Fibroblast of lung (primary cell): ENCODE data around the gene GUK1. TPM values are rescaled to one million over a fixed set of nuclear protein-coding genes. Genes with fewer than 3 reads are reported as not detected.

ENCODE experiments used
- DNase-seq, 2 donors: peaks; one replicate each; pipeline versions ENCODE4 v3.0.0 to v3.0.0-alpha.2; 2010; ENCODE audit warnings: low read depth in 2 of 2
- H2AFZ ChIP-seq: 2 replicates; pipeline ENCODE4 v1.5.1; 2012; ENCODE audit warnings: low read length, control low read depth, inconsistent platforms
- H3K27ac ChIP-seq: 2 replicates; pipeline ENCODE4 v1.5.1; 2011; ENCODE audit warnings: low read length, control low read depth; ENCODE audit not compliant: insufficient read depth
- H3K27me3 ChIP-seq: 2 replicates; pipeline ENCODE4 v1.5.1; 2011; ENCODE audit warnings: mild to moderate bottlenecking, low read length; ENCODE audit not compliant: control insufficient read depth, insufficient read depth
- H3K36me3 ChIP-seq: 2 replicates; pipeline ENCODE4 v1.5.1; 2011; ENCODE audit warnings: low read length; ENCODE audit not compliant: control insufficient read depth, insufficient read depth
- H3K4me1 ChIP-seq: 2 replicates; pipeline ENCODE4 v1.5.1; 2011; ENCODE audit warnings: low read length; ENCODE audit not compliant: control insufficient read depth, insufficient read depth; ENCODE audit errors: extremely low read depth
- H3K4me2 ChIP-seq: 2 replicates; pipeline ENCODE4 v1.5.1; 2011; ENCODE audit warnings: low read length, control low read depth; ENCODE audit not compliant: insufficient read depth; ENCODE audit errors: extremely low read depth
- H3K4me3 ChIP-seq, 4 experiments: fragments of 200-600 bp in 1 of 4; sonication (generic) in 1 of 4; replicated peaks in 1 of 4; 2 replicates each; pipeline ENCODE4 v1.5.1; 2011 to 2016; ENCODE audit warnings: low read length in 4 of 4, low read depth in 3 of 4, mild to moderate bottlenecking in 3 of 4, control low read depth in 2 of 4, inconsistent platforms in 1 of 4, mixed read lengths in 1 of 4; ENCODE audit not compliant: insufficient read depth in 1 of 4; ENCODE audit errors: control extremely low read depth in 1 of 4
- H3K79me2 ChIP-seq: 2 replicates; pipeline ENCODE4 v1.5.1; 2012; ENCODE audit warnings: mild to moderate bottlenecking, low read length, inconsistent platforms; ENCODE audit not compliant: control insufficient read depth, insufficient read depth
- H3K9ac ChIP-seq: 2 replicates; pipeline ENCODE4 v1.5.1; 2011; ENCODE audit warnings: mild to moderate bottlenecking, low read length, control low read depth; ENCODE audit not compliant: insufficient read depth
- H3K9me3 ChIP-seq: 2 replicates; pipeline ENCODE4 v1.5.1; 2012; ENCODE audit warnings: low read depth, low read length; ENCODE audit not compliant: control insufficient read depth, insufficient read depth
- H4K20me1 ChIP-seq: 2 replicates; pipeline ENCODE4 v1.5.1; 2011; ENCODE audit warnings: low read length; ENCODE audit not compliant: control insufficient read depth, insufficient read depth; ENCODE audit errors: extremely low read depth
- EZH2 ChIP-seq: IDR thresholded peaks from 2 replicates; pipeline ENCODE4 v1.5.1; 2012; ENCODE audit warnings: low read length, control low read depth, mild to moderate bottlenecking; ENCODE audit errors: missing control alignments
- polyA plus RNA-seq, 2 donors: library from polyadenylated mRNA; depleted of rRNA in 1 of 2; stranded (reverse) in 1 of 2; unstranded in 1 of 2; fragments of >200 nt; gene quantifications; 2 replicates each; pipeline ENCODE4 v1.2.1, GENCODE V29; 2011 to 2012; ENCODE audit warnings: missing spikeins in 1 of 2
- total RNA-seq: library from RNA; depleted of rRNA; stranded (reverse); fragments of >200 nt; gene quantifications from 2 replicates; pipeline ENCODE4 v1.2.1, GENCODE V29; 2014
- TF ChIP-seq, protein P1 (sequence below), 2 donors: IDR thresholded peaks in 1 of 2; conservative IDR thresholded peaks in 1 of 2; 1 replicate in 1 of 2; 2 replicates in 1 of 2; pipeline ENCODE4 v1.5.1; 2011 to 2012; ENCODE audit warnings: low read length in 2 of 2, control low read depth in 1 of 2, inconsistent platforms in 1 of 2, low read depth in 1 of 2, mild to moderate bottlenecking in 1 of 2

The GUK1 gene
- total and polyA plus RNA-seq, 2 donors (not counting 1 experiment from before 2014, with no cell fraction given), result 217 to 479 TPM

DNA sequence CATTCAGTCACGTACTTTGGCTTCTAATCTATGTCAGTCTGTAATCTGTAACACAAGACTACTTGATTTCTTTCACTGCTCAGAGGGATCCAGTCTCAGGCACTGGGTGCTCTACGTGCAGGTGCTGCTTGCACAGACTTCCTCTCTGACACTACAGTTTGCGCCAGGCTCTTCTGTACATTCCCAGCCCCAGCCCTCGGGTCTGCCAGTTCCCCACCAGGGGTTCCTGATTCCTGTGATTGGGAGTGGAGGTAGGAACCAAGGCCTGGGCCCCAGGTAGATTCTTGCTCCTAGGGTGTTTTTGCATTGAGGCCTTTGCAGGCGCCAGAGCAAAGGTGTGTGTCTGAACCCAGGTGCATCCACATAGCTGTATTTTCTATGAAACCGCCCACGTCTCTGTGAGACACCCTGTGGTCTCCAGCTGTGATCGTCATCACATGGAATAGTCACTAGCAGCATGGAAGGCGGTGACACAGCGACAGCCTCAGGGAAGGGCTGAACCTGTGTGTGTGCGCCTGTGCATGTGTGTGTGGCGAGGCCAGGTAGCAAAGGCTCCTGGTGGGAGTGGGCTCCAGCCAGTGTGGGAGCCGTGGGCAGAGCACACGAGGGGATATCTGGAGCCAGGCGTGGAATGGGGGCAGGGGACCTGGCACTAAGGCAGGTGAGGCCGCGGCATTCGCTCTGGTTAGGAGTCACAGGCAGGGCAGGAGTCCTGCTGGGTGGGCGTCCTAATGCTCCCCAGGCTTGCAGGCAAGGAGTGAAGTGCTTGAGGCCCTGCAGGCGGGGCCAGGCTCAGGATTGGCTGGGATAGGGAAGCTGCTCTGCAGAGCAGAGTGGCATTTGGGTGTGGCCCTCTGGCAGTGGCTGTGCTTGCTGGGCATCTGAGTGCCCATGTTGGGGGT is 14.8 kb downstream of the GUK1 start:
- H3K36me3 ChIP-seq, result no peaks in the 10 kb centered on the region
- H3K4me1 ChIP-seq, result peaks cover 17% of the 10 kb centered on the region
- no peaks in the 10 kb centered on the region for H3K9me3 ChIP-seq
- peaks cover 6% of the 10 kb centered on the region for H3K79me2 ChIP-seq
- H3K9ac ChIP-seq, result no peak overlapping the region
- H3K4me3 ChIP-seq, result no peak overlapping the region
- no peak for TF ChIP-seq EZH2
- TF ChIP-seq, protein P1, sequence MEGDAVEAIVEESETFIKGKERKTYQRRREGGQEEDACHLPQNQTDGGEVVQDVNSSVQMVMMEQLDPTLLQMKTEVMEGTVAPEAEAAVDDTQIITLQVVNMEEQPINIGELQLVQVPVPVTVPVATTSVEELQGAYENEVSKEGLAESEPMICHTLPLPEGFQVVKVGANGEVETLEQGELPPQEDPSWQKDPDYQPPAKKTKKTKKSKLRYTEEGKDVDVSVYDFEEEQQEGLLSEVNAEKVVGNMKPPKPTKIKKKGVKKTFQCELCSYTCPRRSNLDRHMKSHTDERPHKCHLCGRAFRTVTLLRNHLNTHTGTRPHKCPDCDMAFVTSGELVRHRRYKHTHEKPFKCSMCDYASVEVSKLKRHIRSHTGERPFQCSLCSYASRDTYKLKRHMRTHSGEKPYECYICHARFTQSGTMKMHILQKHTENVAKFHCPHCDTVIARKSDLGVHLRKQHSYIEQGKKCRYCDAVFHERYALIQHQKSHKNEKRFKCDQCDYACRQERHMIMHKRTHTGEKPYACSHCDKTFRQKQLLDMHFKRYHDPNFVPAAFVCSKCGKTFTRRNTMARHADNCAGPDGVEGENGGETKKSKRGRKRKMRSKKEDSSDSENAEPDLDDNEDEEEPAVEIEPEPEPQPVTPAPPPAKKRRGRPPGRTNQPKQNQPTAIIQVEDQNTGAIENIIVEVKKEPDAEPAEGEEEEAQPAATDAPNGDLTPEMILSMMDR (conservative IDR thresholded peaks at IDR 0.05 in 1 of 2, IDR thresholded peaks at IDR 0.05 in 1 of 2; ENCODE audit: low read depth in 1 of 2, low read length in 2 of 2), result no peak
- DNase-seq, result no peak
- H3K27me3 ChIP-seq, result no peaks in the 10 kb centered on the region
- H2AFZ ChIP-seq, result no peak overlapping the region
- no peak overlapping the region for H3K27ac ChIP-seq
- no peak overlapping the region for H3K4me2 ChIP-seq
- no peaks in the 10 kb centered on the region for H4K20me1 ChIP-seq

DNA sequence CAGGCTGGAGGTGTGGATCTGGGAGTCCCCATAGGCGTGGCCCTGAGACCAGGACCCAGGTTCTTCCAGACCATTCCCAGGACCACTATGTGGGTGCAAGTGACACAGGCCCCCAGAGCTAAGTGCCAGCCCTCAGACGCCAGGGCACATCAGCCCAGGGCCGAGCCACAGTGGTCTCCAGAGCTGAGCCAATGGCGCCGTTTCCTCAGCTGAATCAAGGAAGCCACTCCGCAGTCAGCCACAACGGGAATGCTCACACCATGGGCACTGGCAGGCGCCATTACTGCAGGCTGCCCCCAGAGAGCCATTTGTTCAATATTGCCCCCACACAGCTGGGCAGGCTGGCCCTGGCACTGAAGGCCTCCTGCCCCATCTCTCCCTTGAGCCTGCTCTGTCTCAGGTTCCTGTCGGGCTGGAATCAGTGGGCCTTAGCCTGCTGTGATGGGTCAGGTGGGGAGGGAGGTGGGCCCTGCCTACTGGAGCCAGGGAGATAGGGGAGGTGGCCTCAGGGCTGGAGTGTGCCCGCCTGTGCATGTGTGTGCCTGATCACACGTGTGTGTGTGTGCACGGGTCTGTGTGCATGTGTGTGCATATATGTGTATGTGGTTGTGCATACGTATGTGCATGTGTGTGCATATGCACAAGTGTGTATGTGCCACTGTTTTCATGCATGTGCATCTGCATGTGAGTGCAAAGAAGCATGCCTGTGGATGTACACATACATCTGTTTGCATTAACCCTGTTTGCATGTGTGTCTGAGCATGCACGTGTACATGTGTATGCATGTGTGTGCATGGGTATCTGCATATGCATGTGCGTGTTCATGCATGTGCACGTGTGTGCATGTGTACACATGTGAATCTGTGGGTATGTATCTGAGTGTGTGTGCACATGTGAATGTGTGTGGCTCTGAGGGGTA is 15.8 kb downstream of the GUK1 start:
- no peaks in the 10 kb centered on the region for H3K27me3 ChIP-seq
- no peak for DNase-seq

More for the DNA sequence above, 15.8 kb downstream of the GUK1 start:
- Histone ChIP-seq H3K4me3 (no peak overlapping the region), H3K36me3 (no peaks in the 10 kb centered on the region), H4K20me1 (no peaks in the 10 kb centered on the region), H2AFZ (no peak overlapping the region), H3K9ac (no peak overlapping the region), H3K9me3 (no peaks in the 10 kb centered on the region), H3K79me2 (peaks cover 6% of the 10 kb centered on the region), H3K27ac (no peak overlapping the region), H3K4me2 (no peak overlapping the region), H3K4me1 (peaks cover 8% of the 10 kb centered on the region)
- TF ChIP-seq EZH2, result no peak
- TF ChIP-seq, protein P1 (conservative IDR thresholded peaks at IDR 0.05 in 1 of 2, IDR thresholded peaks at IDR 0.05 in 1 of 2; ENCODE audit: low read depth in 1 of 2, low read length in 2 of 2), result no peak
